K562 (cell line): ENCODE measurements around the gene LRP1B.
"Not testable (repeated sequence)": the region's sequence is repeated elsewhere in the genome, so short reads cannot be mapped to it uniquely, and the experiment has no call there.

ENCODE experiments used
- ATF3 ChIP-seq, 2 experiments: fragments of 450-650 bp in 1 of 2; sonication (generic) in 1 of 2; formaldehyde crosslinking in 1 of 2; IDR thresholded peaks in 1 of 2; conservative IDR thresholded peaks in 1 of 2; 2 replicates each; pipeline versions ENCODE4 v1.6.1 to v1.8.1; 2016 to 2023; ENCODE audit warnings: mild to moderate bottlenecking in 2 of 2, moderate library complexity in 2 of 2, inconsistent platforms in 1 of 2, missing genetic modification reagents in 1 of 2
- BDP1 ChIP-seq: IDR thresholded peaks from 3 replicates; pipeline ENCODE4 v1.6.1; 2011; ENCODE audit not compliant: insufficient read length, insufficient read depth
- BRD9 ChIP-seq: fragments of 450-650 bp; IDR thresholded peaks from 2 replicates; pipeline ENCODE4 v1.6.1; 2018; ENCODE audit warnings: low read depth; ENCODE audit not compliant: partially characterized antibody
- FOXK1 ChIP-seq: sonication (generic); formaldehyde crosslinking; IDR thresholded peaks from 2 replicates; pipeline ENCODE4 v1.8.0; 2022; ENCODE audit warnings: missing genetic modification reagents, mild to moderate bottlenecking, borderline replicate concordance
- JUN ChIP-seq, 2 experiments: sonication (generic) in 1 of 2; formaldehyde crosslinking in 1 of 2; IDR thresholded peaks; 2 replicates each; pipeline versions ENCODE4 v1.6.1 to v1.8.0; 2012 to 2022; ENCODE audit warnings: borderline replicate concordance in 2 of 2, mild to moderate bottlenecking in 2 of 2, improper control_type of control experiment in 1 of 2, low read depth in 1 of 2, low read length in 1 of 2, missing genetic modification reagents in 1 of 2
- POLR2AphosphoS5 ChIP-seq: IDR thresholded peaks from 2 replicates; pipeline ENCODE4 v1.6.1; 2011; ENCODE audit warnings: mild to moderate bottlenecking, low read depth, low read length, moderate library complexity; ENCODE audit not compliant: control insufficient read depth, insufficient read depth
- SREBF2 ChIP-seq: sonication (generic); formaldehyde crosslinking; IDR thresholded peaks from 2 replicates; pipeline ENCODE4 v1.4.0; 2020; ENCODE audit warnings: mild to moderate bottlenecking, missing genetic modification reagents
- TCF7 ChIP-seq: sonication (generic); IDR thresholded peaks from 2 replicates; pipeline ENCODE4 v1.6.1; 2016; ENCODE audit warnings: antibody characterized with exemption, borderline replicate concordance
- TF ChIP-seq, protein P1 (sequence below): sonication (generic); formaldehyde crosslinking; IDR thresholded peaks from 2 replicates; pipeline ENCODE4 v1.8.1; 2022; ENCODE audit warnings: missing genetic modification reagents

DNA sequence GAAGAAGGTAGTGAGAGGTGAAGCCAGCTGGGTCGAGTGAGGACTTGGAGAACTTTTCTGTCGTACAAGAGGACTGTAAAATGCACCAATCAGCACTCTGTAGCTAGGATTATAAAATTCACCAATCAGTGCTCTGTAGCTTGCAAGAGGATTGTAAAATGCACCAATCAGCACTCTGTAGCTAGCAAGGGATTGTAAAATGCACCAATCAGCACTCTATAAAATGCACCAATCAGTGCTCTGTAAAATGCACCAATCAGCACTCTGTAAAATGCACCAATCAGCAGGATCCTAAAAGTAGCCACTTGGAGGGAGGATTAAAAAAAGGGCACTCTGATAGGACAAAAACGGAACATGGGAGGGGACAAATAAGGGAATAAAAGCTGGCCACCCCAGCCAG lies 315.5 kb downstream of the LRP1B start:
- TF ChIP-seq, protein P1, sequence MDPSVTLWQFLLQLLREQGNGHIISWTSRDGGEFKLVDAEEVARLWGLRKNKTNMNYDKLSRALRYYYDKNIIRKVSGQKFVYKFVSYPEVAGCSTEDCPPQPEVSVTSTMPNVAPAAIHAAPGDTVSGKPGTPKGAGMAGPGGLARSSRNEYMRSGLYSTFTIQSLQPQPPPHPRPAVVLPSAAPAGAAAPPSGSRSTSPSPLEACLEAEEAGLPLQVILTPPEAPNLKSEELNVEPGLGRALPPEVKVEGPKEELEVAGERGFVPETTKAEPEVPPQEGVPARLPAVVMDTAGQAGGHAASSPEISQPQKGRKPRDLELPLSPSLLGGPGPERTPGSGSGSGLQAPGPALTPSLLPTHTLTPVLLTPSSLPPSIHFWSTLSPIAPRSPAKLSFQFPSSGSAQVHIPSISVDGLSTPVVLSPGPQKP (CRISPR knock-in tag): not testable (repeated sequence)
- TF ChIP-seq FOXK1; SREBF2; ATF3 (IDR thresholded peaks at IDR 0.05); ATF3 (CRISPR knock-in tag; conservative IDR thresholded peaks at IDR 0.05); BDP1; BRD9; JUN (IDR thresholded peaks at IDR 0.05; ENCODE audit: borderline replicate concordance, low read depth, low read length); JUN (CRISPR knock-in tag; IDR thresholded peaks at IDR 0.05; ENCODE audit: borderline replicate concordance); TCF7; POLR2AphosphoS5: not testable (repeated sequence)
